Stimulated activated CD8-positive, alpha-beta memory T cell treated with anti-CD3 and anti-CD28 coated beads, Interleukin-7, amount 100 ng/mL, for 4 hours (primary cell): ENCODE measurements around the gene TPRG1.

Source experiments
- DNase-seq, 2 donors: peaks; one replicate each; pipeline ENCODE4 v3.0.0-alpha.2; 2020; ENCODE audit warnings: low read depth in 2 of 2

TPRG1 gene

GRCh38 chr3:189229196-189229828 lies 57.5 kb downstream of the TPRG1 start:
- DNase-seq = no peak

- no peak for DNase-seq
Observed at GRCh38 chr3:189232790-189233189, 61.0 kb downstream of the TPRG1 start.

GRCh38 chr3:189233225-189233858 lies 61.6 kb downstream of the TPRG1 start:
- DNase-seq = no peak

GRCh38 chr3:189235214-189235613 lies 63.4 kb downstream of the TPRG1 start:
- no peak for DNase-seq

- no peak for DNase-seq
Observed at GRCh38 chr3:189236352-189236751, 64.6 kb downstream of the TPRG1 start.

- DNase-seq = no peak
Observed at GRCh38 chr3:189237526-189237925, 65.8 kb downstream of the TPRG1 start.

GRCh38 chr3:189238071-189238470 lies 66.3 kb downstream of the TPRG1 start:
- no peak for DNase-seq

- DNase-seq = no peak
Observed at GRCh38 chr3:189239616-189240015, 67.8 kb downstream of the TPRG1 start.

- DNase-seq = no peak
Observed at GRCh38 chr3:189249987-189250386, 78.2 kb downstream of the TPRG1 start.

GRCh38 chr3:189258261-189258660 lies 86.5 kb downstream of the TPRG1 start:
- DNase-seq = no peak

- no peak for DNase-seq
Observed at GRCh38 chr3:189260556-189261493, 89.1 kb downstream of the TPRG1 start.

GRCh38 chr3:189262746-189263145 lies 91.0 kb downstream of the TPRG1 start:
- DNase-seq = no peak

GRCh38 chr3:189267981-189268613 lies 96.3 kb downstream of the TPRG1 start:
- DNase-seq = no peak

GRCh38 chr3:189269365-189269764 lies 97.6 kb downstream of the TPRG1 start:
- DNase-seq = no peak

- DNase-seq = no peak
Observed at GRCh38 chr3:189270248-189270832, 98.6 kb downstream of the TPRG1 start.

- no peak for DNase-seq
Observed at GRCh38 chr3:189272500-189273119, 100.8 kb downstream of the TPRG1 start.

GRCh38 chr3:189273736-189274135 lies 102.0 kb downstream of the TPRG1 start:
- no peak for DNase-seq

- DNase-seq = no peak
Observed at GRCh38 chr3:189275182-189275581, 103.4 kb downstream of the TPRG1 start.

- DNase-seq = no peak
Observed at GRCh38 chr3:189275852-189276251, 104.1 kb downstream of the TPRG1 start.

GRCh38 chr3:189276444-189277219 lies 104.9 kb downstream of the TPRG1 start:
- DNase-seq = no peak

- DNase-seq = no peak
Observed at GRCh38 chr3:189277711-189278110, 105.9 kb downstream of the TPRG1 start.
